Thyroid gland (tissue), 4 donors: ENCODE results near the gene PCDHGA4. TPM values are rescaled to one million over a fixed set of nuclear protein-coding genes. Genes with fewer than 3 reads are reported as not detected.

Experiments used
- DNase-seq, 2 donors: peaks; one replicate each; pipeline ENCODE4 v3.0.0-alpha.2; 2019
- H3K27ac ChIP-seq, 3 donors: fragments of 200-600 bp; sonication (generic); 1 replicate in 2 of 3; 2 replicates in 1 of 3; pipeline ENCODE4 v1.5.1; 2016 to 2019; ENCODE audit warnings: mild to moderate bottlenecking in 1 of 3, moderate library complexity in 1 of 3
- H3K27me3 ChIP-seq: fragments of 200-600 bp; sonication (generic); one replicate; pipeline ENCODE4 v1.5.1; 2019
- H3K36me3 ChIP-seq, 2 donors: fragments of 200-600 bp; sonication (generic); one replicate each; pipeline ENCODE4 v1.5.1; 2016 to 2019
- H3K4me1 ChIP-seq, 2 donors: fragments of 200-600 bp; sonication (generic); one replicate each; pipeline ENCODE4 v1.5.1; 2017 to 2019
- H3K4me3 ChIP-seq, 3 donors: fragments of 200-600 bp; sonication (generic); replicated peaks in 1 of 3; 1 replicate in 2 of 3; 2 replicates in 1 of 3; pipeline ENCODE4 v1.5.1; 2016; ENCODE audit warnings: mild to moderate bottlenecking in 1 of 3
- H3K9me3 ChIP-seq: fragments of 200-600 bp; sonication (generic); one replicate; pipeline ENCODE4 v1.5.1; 2017
- POLR2A ChIP-seq, 2 donors: fragments of 450-650 bp; IDR thresholded peaks; one replicate each; pipeline ENCODE4 v1.6.1; 2017; ENCODE audit warnings: antibody characterized with exemption in 2 of 2, mild to moderate bottlenecking in 2 of 2, moderate library complexity in 1 of 2
- WGBS, 2 donors: methylation state at CpG; one replicate each; pipeline ENCODE4 v1.1.5; 2017; 5-methylcytosine and 5-hydroxymethylcytosine counted together
- intact Hi-C: fragments of 100-400 bp; cut with DNase I; formaldehyde crosslinking; loops from one replicate; pipeline ENCODE4 v1.15.1; 2023
- total RNA-seq, 4 donors: library from RNA; depleted of rRNA; stranded (reverse); fragments of >200 nt; gene quantifications; one replicate each; pipeline ENCODE4 v1.2.3, GENCODE V29; 2016
- TF ChIP-seq, protein P1 (sequence below), 6 experiments: fragments of 200-600 bp in 3 of 6; fragments of 450-650 bp in 3 of 6; sonication (generic) in 3 of 6; IDR thresholded peaks; one replicate each; pipeline ENCODE4 v1.5.1; 2016 to 2019; ENCODE audit warnings: antibody characterized with exemption in 6 of 6, mild to moderate bottlenecking in 2 of 6, inconsistent platforms in 1 of 6, moderate library complexity in 1 of 6

PCDHGA4 gene
- total RNA-seq, 4 donors from 2014 or later: 3.5 to 7.7 (median 4.4) TPM

DNA sequence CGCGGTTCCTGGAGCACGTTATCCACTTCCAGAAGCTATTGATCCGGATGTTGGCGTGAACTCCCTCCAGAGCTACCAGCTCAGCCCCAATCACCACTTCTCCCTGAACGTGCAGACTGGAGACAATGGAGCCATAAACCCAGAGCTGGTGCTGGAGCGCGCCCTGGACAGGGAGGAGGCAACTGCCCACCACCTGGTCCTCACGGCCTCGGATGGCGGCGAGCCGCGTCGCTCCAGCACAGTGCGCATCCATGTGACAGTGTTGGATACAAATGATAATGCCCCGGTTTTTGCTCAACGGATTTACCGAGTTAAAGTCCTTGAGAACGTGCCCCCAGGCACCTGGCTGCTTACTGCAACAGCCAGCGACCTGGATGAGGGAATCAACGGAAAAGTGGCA lies 48.6 kb downstream of the PCDHGA4 start:
- no peak for DNase-seq
- 24 to 26% methylated on average over 22 of the region's 22 CpGs for WGBS, 2 donors
- TF ChIP-seq, protein P1, sequence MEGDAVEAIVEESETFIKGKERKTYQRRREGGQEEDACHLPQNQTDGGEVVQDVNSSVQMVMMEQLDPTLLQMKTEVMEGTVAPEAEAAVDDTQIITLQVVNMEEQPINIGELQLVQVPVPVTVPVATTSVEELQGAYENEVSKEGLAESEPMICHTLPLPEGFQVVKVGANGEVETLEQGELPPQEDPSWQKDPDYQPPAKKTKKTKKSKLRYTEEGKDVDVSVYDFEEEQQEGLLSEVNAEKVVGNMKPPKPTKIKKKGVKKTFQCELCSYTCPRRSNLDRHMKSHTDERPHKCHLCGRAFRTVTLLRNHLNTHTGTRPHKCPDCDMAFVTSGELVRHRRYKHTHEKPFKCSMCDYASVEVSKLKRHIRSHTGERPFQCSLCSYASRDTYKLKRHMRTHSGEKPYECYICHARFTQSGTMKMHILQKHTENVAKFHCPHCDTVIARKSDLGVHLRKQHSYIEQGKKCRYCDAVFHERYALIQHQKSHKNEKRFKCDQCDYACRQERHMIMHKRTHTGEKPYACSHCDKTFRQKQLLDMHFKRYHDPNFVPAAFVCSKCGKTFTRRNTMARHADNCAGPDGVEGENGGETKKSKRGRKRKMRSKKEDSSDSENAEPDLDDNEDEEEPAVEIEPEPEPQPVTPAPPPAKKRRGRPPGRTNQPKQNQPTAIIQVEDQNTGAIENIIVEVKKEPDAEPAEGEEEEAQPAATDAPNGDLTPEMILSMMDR (IDR thresholded peaks at IDR 0.05): no peak
- no peak for TF ChIP-seq POLR2A (IDR thresholded peaks at IDR 0.05)

More for the DNA sequence above, 48.6 kb downstream of the PCDHGA4 start:
- Histone ChIP-seq H3K9me3 (no peaks in the 10 kb centered on the region), H3K27me3 (no peaks in the 10 kb centered on the region), H3K27ac (no peak overlapping the region), H3K4me1 (peaks cover 4 to 7% of the 10 kb centered on the region in 2 donors), H3K36me3 (no peaks in the 10 kb centered on the region), H3K4me3 (no peak overlapping the region)
- intact Hi-C loops: no loop called here

Other genes starting within 250 kb of the PCDHGA4 start
- gene PCDHB4, start 233.2 kb upstream of the PCDHGA4 start, total RNA-seq: 1 to 10 TPM; 2.0 to 8.7 (median 3.5) TPM
- gene PCDHB5, start 219.8 kb upstream of the PCDHGA4 start, total RNA-seq: 10 to 100 TPM in 2 of 4 donors, 1 to 10 TPM in 2; 7.1 to 21.4 (median 11.1) TPM
- gene PCDHB6, start 205.0 kb upstream of the PCDHGA4 start, total RNA-seq: 1 to 10 TPM in 2 of 4 donors, under 1 TPM in 2; 0.13 to 2.4 (median 0.71) TPM
- gene PCDHB7, start 182.4 kb upstream of the PCDHGA4 start, total RNA-seq: 1 to 10 TPM in 3 of 4 donors, under 1 TPM in 1; 0.67 to 2.8 (median 2.1) TPM
- gene PCDHB8, start 177.2 kb upstream of the PCDHGA4 start, total RNA-seq: 1 to 10 TPM in 3 of 4 donors, under 1 TPM in 1; 0.67 to 2.6 (median 1.8) TPM
- 1 to 10 TPM; 3.5 to 4.8 (median 4.1) TPM for gene PCDHB16, start 172.6 kb upstream of the PCDHGA4 start, total RNA-seq
- gene PCDHB9, start 167.9 kb upstream of the PCDHGA4 start, total RNA-seq: 1 to 10 TPM; 2.0 to 3.9 (median 3.0) TPM
- gene PCDHB10, start 162.7 kb upstream of the PCDHGA4 start, total RNA-seq: 1 to 10 TPM; 1.6 to 3.1 (median 2.4) TPM
- 1 to 10 TPM; 2.0 to 3.4 (median 2.5) TPM for gene PCDHB11, start 155.4 kb upstream of the PCDHGA4 start, total RNA-seq
- 1 to 10 TPM; 1.1 to 3.6 (median 2.4) TPM for gene PCDHB12, start 146.3 kb upstream of the PCDHGA4 start, total RNA-seq
- 1 to 10 TPM; 4.0 to 7.2 (median 5.2) TPM for gene PCDHB13, start 141.1 kb upstream of the PCDHGA4 start, total RNA-seq
- 1 to 10 TPM; 3.5 to 6.5 (median 4.0) TPM for gene PCDHB14, start 131.7 kb upstream of the PCDHGA4 start, total RNA-seq
- 1 to 10 TPM; 3.8 to 6.8 (median 5.5) TPM for gene PCDHB15, start 109.6 kb upstream of the PCDHGA4 start, total RNA-seq
- 1 to 10 TPM in 2 of 4 donors, not detected in 2; 1.6 to 4.5 TPM for gene SLC25A2, start 51.0 kb upstream of the PCDHGA4 start, total RNA-seq
- gene TAF7, start 34.2 kb upstream of the PCDHGA4 start, total RNA-seq: 10 to 100 TPM; 48.0 to 72.6 (median 60.9) TPM
- 1 to 10 TPM in 2 of 4 donors, under 1 TPM in 2; 0.40 to 1.3 (median 0.87) TPM for gene PCDHGA1, start 24.5 kb upstream of the PCDHGA4 start, total RNA-seq
- gene PCDHGA2, start 16.3 kb upstream of the PCDHGA4 start, total RNA-seq: 1 to 10 TPM; 4.3 to 6.4 (median 5.6) TPM
- gene PCDHGA3, start 11.2 kb upstream of the PCDHGA4 start, total RNA-seq: 1 to 10 TPM; 3.0 to 4.7 (median 4.1) TPM
- gene PCDHGB1, start 4.9 kb upstream of the PCDHGA4 start, total RNA-seq: 1 to 10 TPM; 3.9 to 7.5 (median 6.0) TPM
- 1 to 10 TPM; 4.4 to 7.6 (median 6.6) TPM for gene PCDHGB2, start 5.0 kb downstream of the PCDHGA4 start, total RNA-seq
- 1 to 10 TPM; 3.5 to 5.3 (median 4.2) TPM for gene PCDHGA5, start 9.1 kb downstream of the PCDHGA4 start, total RNA-seq
- 1 to 10 TPM; 5.1 to 9.2 (median 5.8) TPM for gene PCDHGB3, start 15.2 kb downstream of the PCDHGA4 start, total RNA-seq
- gene PCDHGA6, start 18.9 kb downstream of the PCDHGA4 start, total RNA-seq: 1 to 10 TPM; 5.6 to 7.3 (median 5.8) TPM
- 1 to 10 TPM; 5.1 to 9.8 (median 7.8) TPM for gene PCDHGA7, start 27.7 kb downstream of the PCDHGA4 start, total RNA-seq
- 10 to 100 TPM; 10.4 to 12.5 (median 10.4) TPM for gene PCDHGB4, start 32.7 kb downstream of the PCDHGA4 start, total RNA-seq
- gene PCDHGA8, start 37.6 kb downstream of the PCDHGA4 start, total RNA-seq: 1 to 10 TPM; 2.9 to 5.8 (median 4.7) TPM
- gene PCDHGB5, start 42.9 kb downstream of the PCDHGA4 start, total RNA-seq: 10 to 100 TPM; 17.2 to 22.6 (median 20.2) TPM
- gene PCDHGA9, start 47.8 kb downstream of the PCDHGA4 start, total RNA-seq: 10 to 100 TPM in 3 of 4 donors, 1 to 10 TPM in 1; 9.7 to 12.1 (median 11.0) TPM
- 10 to 100 TPM in 3 of 4 donors, 1 to 10 TPM in 1; 9.5 to 11.4 (median 10.9) TPM for gene PCDHGB6, start 53.0 kb downstream of the PCDHGA4 start, total RNA-seq
- gene PCDHGA10, start 58.0 kb downstream of the PCDHGA4 start, total RNA-seq: 10 to 100 TPM in 1 of 4 donors, 1 to 10 TPM in 3; 8.7 to 17.1 (median 9.3) TPM
- gene PCDHGB7, start 62.7 kb downstream of the PCDHGA4 start, total RNA-seq: 10 to 100 TPM in 3 of 4 donors, 1 to 10 TPM in 1; 9.5 to 19.7 (median 11.3) TPM
- 1 to 10 TPM; 8.0 to 9.5 (median 8.2) TPM for gene PCDHGA11, start 66.0 kb downstream of the PCDHGA4 start, total RNA-seq
- 10 to 100 TPM in 2 of 4 donors, 1 to 10 TPM in 2; 9.4 to 13.5 (median 10.7) TPM for gene PCDHGA12, start 75.5 kb downstream of the PCDHGA4 start, total RNA-seq
- 10 to 100 TPM; 24.7 to 31.5 (median 27.6) TPM for gene PCDHGC3, start 120.9 kb downstream of the PCDHGA4 start, total RNA-seq
- gene PCDHGC4, start 130.0 kb downstream of the PCDHGA4 start, total RNA-seq: 10 to 100 TPM in 1 of 4 donors, 1 to 10 TPM in 3; 2.5 to 10.7 (median 4.8) TPM
- 1 to 10 TPM; 1.8 to 3.4 (median 2.1) TPM for gene PCDHGC5, start 134.1 kb downstream of the PCDHGA4 start, total RNA-seq